HG03064 (cell line): ENCODE measurements around the gene LARP4.
"Not testable (repeated sequence)": the region's sequence is repeated elsewhere in the genome, so short reads cannot be mapped to it uniquely, and the experiment has no call there.

ENCODE experiments used
- ATAC-seq: cut with Tn5 transposase; IDR thresholded peaks from one replicate; pipeline ENCODE4 v1.9.1; 2021; ENCODE audit warnings: low read depth; ENCODE audit not compliant: unreplicated experiment

The LARP4 gene

GRCh38 chr12:50467439-50467838 is 66.8 kb downstream of the LARP4 start:
- ATAC-seq, result no peak

- no peak for ATAC-seq
Observed at GRCh38 chr12:50477241-50477832, 76.7 kb downstream of the LARP4 start.

DNA sequence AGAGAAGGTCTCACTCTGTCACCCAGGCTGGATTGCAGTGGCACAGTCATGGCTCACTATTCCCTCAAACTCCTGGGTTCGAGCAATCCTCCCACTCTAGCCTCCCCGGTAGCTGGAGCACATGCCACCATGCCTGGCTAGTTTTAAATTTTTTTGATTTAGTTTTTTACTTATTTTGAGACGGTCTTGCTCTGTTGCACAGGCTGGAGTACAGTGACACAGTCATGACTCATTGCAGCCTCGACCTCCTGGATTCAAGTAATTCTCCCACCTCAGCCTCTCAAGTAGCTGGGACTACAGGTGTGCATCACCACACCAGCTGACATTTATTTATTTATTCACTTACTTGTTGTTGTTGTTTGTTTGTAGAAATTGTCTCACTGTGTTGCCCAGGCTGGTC is 81.9 kb downstream of the LARP4 start:
- no peak for ATAC-seq

DNA sequence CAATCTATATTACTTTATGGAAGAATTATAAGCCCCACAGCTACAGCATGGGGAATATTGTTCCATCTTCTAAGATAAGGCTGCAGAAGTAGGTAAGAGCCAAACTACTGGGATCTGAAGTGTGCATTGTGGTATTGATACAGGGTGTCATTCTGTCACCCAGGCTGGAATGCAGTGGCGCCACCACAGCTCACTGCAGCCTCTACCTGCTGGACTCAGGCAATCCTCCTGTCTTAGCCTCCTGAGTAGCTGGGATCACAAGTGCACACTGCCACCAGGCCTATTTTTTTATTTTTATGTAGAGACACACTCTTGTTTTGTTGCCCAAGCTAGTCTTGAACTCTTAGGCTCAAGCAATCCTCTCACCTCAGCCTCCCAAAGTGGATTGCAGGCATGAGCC is 82.8 kb downstream of the LARP4 start:
- no peak for ATAC-seq

DNA sequence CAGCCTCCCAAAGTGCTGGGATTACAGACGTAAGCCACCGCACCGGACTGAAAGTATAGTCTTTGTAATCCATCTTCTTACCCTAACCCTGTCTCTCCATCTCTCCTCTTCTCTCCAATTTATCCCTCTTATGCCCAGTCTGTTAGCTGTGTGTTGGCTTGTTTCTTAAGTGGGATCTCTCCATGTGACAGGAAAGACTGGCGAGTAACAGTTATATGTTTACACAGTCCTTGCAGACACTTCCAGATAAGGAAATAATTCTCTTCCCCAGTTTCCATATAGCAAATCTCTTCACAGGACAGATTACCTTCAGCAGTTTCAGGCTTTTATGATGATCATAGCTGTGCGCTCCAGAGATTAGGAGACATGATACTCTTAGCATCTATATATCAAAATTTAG is 88.1 kb downstream of the LARP4 start:
- no peak for ATAC-seq

GRCh38 chr12:50498119-50498518 is 97.4 kb downstream of the LARP4 start:
- not testable (repeated sequence) for ATAC-seq

DNA sequence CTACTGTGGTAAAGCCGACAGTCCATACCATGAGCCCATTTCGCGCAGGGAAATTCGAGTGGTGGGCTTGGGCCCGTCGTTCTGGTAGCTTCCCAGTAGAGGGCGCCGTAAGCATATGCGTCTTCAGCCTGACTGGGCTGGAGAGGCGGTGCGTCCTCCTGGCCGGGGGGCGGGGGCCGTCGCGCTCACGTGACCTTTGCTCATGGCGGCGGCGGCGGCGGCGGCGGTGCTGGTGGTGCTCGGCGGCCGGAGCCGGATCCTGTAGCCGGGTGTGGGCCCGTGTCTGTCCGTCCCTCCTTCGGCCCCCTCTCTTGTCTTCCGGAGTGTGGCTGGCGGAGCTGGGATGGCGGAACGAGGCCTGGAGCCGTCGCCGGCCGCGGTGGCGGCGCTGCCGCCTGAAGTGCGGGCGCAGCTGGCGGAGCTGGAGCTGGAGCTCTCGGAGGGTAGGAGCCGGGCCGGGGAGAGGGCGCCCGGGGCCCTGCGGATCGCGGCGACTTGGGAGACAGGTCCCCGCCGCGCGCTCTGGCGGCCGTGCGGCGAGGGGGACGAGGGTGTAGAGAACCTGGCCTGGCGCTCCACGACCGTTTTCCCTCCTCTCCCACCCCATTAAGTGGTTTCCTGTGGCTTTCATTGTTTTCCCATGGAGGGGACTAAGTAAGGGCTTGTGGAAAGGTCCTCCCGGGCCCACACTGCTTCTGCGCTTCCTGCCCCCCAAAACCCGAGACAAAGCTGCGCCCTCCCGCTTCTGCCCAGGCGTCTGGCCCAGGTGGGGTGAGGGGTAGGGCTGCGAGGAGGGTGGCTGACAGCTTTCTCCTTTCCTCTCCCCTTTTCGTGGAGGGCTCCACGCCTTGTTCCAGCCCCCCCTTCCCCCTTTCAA is 104.4 kb downstream of the LARP4 start, which contains the start of gene DIP2B:
Gene DIP2B (plus strand): TSS at position 188 of the 877 bp plus-strand sequence. CDS start 156 bp downstream, at position 344.
- ATAC-seq, result peak; percentile 63

DNA sequence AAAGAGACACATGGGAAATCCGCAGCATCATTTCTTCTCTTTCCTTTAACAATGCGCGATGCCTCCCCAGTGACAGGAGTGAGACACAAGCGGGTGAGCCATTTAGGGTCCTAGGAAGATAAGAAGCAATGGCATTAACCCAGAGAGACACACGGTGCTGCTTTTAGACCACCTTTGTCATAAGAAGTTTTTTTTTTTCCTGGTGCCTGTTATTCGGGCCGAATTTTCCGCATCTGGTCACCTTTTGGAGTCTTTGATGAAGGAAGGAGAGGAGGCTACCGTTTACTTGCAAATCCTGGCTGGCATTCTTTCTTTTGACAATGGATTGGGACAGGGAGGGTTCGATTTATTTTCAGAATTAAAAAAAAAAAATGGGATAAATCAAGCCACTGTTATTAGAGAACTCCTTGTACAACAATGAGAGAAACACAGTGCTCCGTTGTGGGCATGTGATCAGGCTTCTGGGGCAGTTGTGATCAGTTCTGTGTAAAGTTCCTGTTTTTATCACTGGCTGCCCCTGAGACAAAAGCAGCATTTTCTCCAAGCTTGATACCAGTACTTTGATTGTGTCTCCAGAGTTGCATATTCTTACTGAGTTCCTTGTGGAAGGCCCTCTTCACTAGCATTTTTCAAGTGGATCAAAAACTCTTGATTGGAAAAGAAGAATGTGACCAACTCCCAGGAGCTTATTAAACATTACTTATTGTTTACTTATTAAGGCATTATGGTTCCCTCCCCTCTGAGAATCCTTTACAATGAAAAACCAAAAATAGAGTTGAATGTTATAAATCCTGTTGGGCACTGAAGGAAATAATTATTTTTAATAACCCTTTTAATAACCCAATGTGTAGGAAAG is 105.2 kb downstream of the LARP4 start:
- no peak for ATAC-seq

- ATAC-seq, result no peak
Observed at GRCh38 chr12:50506753-50507473, 106.2 kb downstream of the LARP4 start.

DNA sequence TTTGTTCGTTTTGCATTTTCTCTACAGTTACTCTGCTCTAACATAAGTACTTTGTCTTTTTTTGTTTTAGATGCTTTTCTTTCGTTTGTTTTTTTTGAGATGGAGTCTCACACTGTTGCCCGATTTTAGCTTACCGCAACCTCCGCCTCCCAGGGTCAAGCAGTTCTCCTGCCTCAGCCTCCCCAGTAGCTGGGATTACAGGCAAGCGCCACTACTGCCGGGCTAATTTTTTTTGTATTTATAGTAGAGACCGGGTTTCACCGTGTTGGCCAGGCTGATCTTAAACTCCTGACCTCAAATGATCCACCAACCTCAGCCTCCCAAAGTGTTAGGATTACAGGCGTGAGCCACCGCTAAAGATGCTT is 106.8 kb downstream of the LARP4 start:
- no peak for ATAC-seq

DNA sequence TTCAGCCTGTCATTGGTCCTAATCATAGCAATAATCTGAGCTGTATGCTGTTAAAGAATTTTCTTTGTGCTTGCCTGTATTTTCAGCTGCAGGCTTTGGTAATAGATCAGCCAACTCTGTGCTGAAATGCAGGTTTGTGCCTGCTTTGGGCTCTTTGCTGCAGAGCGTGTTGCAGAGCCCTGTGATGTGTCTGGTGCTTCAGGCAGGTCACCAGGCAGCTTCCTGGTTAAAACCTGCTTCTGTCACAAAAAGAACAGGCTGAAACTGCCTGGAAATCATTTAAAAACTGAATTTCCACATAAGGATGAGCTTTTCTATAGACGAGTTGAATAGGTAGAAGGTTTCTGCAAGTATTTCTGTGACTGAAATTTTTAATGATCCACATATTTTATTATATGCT is 107.2 kb downstream of the LARP4 start:
- no peak for ATAC-seq

GRCh38 chr12:50508414-50508813 is 107.7 kb downstream of the LARP4 start:
- no peak for ATAC-seq

- ATAC-seq, result no peak
Observed at GRCh38 chr12:50508970-50509663, 108.4 kb downstream of the LARP4 start.

DNA sequence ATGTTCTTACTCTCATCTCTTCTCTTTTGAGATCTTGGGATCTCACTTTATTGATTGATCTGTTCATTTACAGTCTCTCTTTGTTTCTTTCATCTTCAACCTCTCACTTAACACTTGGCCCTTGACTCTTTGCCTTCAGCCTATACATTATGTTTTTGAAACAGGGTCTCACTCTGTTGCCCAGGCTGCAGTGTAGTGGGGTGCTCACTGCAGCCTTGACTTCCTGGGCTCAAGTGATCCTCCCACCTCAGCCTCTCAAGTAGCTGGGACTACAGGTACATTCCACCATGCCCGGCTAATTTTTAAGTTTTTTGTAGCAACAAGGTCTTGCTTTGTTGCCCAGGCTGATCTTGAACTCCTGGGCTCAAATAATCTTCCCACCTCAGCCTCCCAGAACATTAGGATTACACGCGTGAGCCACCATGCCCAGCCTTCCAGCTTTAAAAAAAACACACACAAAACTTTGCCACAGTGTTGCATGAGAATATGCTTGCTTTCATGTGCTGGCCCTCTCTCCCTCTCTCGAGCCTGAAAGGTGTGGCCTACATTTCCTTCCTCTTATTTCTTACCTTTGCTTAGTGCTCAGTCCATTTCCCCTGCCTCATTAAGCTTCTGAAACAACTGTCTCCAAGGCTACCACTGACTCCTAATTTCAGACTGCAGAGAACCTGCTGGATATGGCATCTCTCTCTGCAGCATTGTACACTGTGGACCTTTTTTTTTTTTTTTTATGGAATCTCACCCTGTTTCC is 114.0 kb downstream of the LARP4 start:
- no peak for ATAC-seq

DNA sequence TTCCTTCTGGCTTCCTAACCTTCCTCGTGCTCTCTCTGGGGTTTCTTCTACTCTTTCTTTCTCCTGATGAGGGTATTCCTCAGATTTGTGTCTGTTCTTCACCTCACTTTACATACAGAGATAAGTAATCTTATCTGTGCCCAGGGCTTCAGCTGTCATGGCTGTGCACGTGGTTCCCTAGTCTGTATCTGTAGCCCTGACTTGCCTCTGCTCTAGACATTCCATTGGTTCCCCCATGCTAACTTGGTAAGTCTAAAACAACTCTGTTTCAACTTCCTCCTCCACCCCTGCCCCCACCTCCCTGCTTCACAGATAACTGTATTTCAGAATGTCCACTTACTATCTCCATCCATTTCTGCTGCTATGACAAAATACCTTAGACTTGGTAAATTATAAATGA is 114.9 kb downstream of the LARP4 start:
- ATAC-seq, result no peak

DNA sequence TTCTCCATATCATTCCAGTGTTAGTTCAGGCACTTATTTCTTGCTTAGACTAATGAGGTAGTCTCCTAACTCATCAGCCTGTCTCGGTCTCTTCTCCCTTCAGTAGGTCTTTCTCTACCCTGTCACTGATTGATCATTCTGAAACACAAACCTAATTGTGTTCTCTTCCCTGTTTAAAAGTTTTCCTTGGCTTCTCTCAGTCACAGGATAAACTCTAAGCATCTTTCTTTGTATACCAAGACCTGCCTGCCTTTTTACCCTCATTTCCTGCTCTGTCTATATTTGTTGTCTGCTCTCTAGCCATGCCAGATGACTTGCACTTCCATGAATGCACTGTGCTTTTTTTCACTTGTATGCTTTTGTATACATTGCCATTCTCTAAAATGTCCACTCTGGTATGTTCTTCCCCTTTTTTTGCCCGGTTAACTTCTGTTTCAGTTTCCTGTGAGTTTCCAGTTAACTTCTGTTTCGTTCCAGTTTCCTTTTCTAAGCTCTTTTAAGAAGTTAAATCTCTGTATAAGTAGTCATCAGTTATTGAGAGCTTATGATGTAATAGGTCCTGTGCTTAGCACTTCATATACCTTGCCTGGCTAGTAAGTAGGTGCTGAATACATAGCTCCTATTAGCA is 116.8 kb downstream of the LARP4 start:
- ATAC-seq, result peak; percentile 54

DNA sequence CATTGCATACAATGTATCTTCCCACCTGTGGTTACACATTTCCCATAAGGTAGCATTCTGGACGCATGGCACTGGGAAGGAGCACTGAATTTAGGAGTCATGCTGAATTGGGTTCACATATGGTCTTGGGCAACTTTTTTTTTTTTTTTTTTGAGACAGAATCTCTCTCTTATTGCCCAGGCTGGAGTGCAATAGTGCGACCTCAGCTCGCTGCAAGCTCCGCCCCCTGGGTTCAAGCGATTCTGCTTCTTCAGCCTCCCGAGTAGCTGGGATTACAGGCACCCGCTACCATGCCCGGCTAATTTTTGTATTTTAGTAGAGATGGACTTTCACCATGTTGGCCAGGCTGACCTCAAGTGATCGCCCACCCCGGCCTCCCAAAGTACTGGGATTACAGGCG is 117.4 kb downstream of the LARP4 start:
- no peak for ATAC-seq

DNA sequence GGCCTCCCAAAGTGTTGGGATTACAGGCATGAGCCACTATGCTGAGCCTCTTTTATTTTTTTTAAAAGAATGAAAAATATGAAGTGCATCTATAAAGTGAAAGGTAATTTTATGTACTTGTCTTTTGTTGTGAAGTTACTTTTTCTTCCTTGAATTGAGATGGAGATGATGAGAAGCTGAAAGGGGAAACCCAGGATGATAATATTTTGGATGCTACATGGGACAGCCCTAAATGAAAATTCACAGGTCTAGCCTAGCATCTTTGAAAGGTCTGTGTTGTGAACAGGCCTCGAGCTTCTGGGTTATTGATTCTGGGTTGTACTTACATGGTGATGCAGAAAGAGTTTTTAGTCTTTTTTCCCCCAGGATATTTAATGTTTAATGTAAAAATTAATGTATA is 118.7 kb downstream of the LARP4 start:
- ATAC-seq, result no peak
